Mammary epithelial cell (primary cell): ENCODE data around the gene WNT16.

Experiments
- EZH2 ChIP-seq: IDR thresholded peaks from 2 replicates; pipeline ENCODE4 v1.6.1; 2012; ENCODE audit warnings: low read length, inconsistent platforms, borderline replicate concordance
- TF ChIP-seq, protein P1 (sequence below), 2 donors: IDR thresholded peaks in 1 of 2; conservative IDR thresholded peaks in 1 of 2; 2 replicates each; pipeline ENCODE4 v1.5.1; 2011 to 2012; ENCODE audit warnings: inconsistent platforms in 2 of 2, low read length in 2 of 2, mild to moderate bottlenecking in 2 of 2, control low read depth in 1 of 2, low read depth in 1 of 2; ENCODE audit not compliant: insufficient read depth in 1 of 2; ENCODE audit errors: extremely low read depth in 1 of 2

DNA sequence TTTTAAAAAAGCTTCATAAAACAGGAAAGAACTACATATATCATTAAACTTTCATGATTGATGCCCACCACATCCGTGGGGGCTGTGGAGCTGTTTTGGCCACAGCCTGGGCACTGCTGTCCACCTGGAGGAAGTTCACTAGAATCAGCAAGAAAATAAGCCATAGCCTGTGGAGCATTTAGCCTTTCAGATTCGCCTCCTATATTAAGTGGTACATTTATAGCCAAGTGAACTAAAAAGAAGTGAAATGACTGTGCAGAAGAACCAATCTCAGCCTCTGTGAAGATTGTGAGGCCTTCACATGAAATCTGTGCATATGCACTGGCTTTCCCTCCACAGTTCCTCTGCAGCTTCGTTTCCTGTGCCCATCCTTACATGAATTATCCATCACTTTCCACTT, 23.5 kb downstream of the WNT16 start:
- TF ChIP-seq, protein P1, sequence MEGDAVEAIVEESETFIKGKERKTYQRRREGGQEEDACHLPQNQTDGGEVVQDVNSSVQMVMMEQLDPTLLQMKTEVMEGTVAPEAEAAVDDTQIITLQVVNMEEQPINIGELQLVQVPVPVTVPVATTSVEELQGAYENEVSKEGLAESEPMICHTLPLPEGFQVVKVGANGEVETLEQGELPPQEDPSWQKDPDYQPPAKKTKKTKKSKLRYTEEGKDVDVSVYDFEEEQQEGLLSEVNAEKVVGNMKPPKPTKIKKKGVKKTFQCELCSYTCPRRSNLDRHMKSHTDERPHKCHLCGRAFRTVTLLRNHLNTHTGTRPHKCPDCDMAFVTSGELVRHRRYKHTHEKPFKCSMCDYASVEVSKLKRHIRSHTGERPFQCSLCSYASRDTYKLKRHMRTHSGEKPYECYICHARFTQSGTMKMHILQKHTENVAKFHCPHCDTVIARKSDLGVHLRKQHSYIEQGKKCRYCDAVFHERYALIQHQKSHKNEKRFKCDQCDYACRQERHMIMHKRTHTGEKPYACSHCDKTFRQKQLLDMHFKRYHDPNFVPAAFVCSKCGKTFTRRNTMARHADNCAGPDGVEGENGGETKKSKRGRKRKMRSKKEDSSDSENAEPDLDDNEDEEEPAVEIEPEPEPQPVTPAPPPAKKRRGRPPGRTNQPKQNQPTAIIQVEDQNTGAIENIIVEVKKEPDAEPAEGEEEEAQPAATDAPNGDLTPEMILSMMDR (conservative IDR thresholded peaks at IDR 0.05 in 1 of 2, IDR thresholded peaks at IDR 0.05 in 1 of 2; ENCODE audit: extremely low read depth in 1 of 2, insufficient read depth in 1 of 2, low read depth in 1 of 2, low read length in 2 of 2): no peak
- no peak for TF ChIP-seq EZH2
